Gastrocnemius medialis (tissue), 4 donors: ENCODE results near the gene CCDC183. TPM values are rescaled to one million over a fixed set of nuclear protein-coding genes. Genes with fewer than 3 reads are reported as not detected.
"Not testable (repeated sequence)": the region's sequence is repeated elsewhere in the genome, so short reads cannot be mapped to it uniquely, and the experiment has no call there.

Source experiments
- ATAC-seq, 2 donors: fragments of 150-250 bp; one replicate each; pipeline ENCODE4 v1.9.1; 2016
- DNase-seq, 2 donors: peaks; one replicate each; pipeline ENCODE4 v3.0.0-alpha.2; 2019
- H3K27ac ChIP-seq, 4 donors: fragments of 200-600 bp; sonication (generic); 1 replicate in 1 of 4; 2 replicates in 3 of 4; pipeline ENCODE4 v1.5.1; 2016 to 2018; ENCODE audit warnings: mild to moderate bottlenecking in 2 of 4, moderate library complexity in 1 of 4
- H3K27me3 ChIP-seq, 3 donors: fragments of 200-600 bp; sonication (generic) in 2 of 3; 1 replicate in 1 of 3; 2 replicates in 2 of 3; pipeline versions ENCODE4 v1.5.1 to v1.6.0; 2016 to 2019; ENCODE audit warnings: mild to moderate bottlenecking in 1 of 3, moderate library complexity in 1 of 3
- H3K36me3 ChIP-seq, 2 donors: fragments of 200-600 bp; sonication (generic) in 1 of 2; one replicate each; pipeline ENCODE4 v1.5.1; 2017 to 2018
- H3K4me1 ChIP-seq, 2 donors: fragments of 200-600 bp; sonication (generic) in 1 of 2; one replicate each; pipeline ENCODE4 v1.5.1; 2016 to 2017; ENCODE audit warnings: mild to moderate bottlenecking in 2 of 2
- H3K4me3 ChIP-seq, 4 donors: fragments of 200-600 bp; sonication (generic) in 3 of 4; 1 replicate in 1 of 4; 2 replicates in 3 of 4; pipeline ENCODE4 v1.5.1; 2016 to 2019; ENCODE audit warnings: mild to moderate bottlenecking in 2 of 4
- H3K9me3 ChIP-seq, 3 donors: fragments of 200-600 bp; sonication (generic) in 2 of 3; 1 replicate in 1 of 3; 2 replicates in 2 of 3; pipeline ENCODE4 v1.5.1; 2016 to 2019
- CTCF ChIP-seq, 5 experiments: fragments of 450-650 bp in 3 of 5; fragments of 200-600 bp in 2 of 5; sonication (generic) in 2 of 5; IDR thresholded peaks in 4 of 5; conservative IDR thresholded peaks in 1 of 5; 1 replicate in 4 of 5; 2 replicates in 1 of 5; pipeline ENCODE4 v1.5.1; 2016 to 2019; ENCODE audit warnings: antibody characterized with exemption in 5 of 5, mild to moderate bottlenecking in 3 of 5, moderate library complexity in 3 of 5
- POLR2A ChIP-seq, 2 donors: fragments of 450-650 bp; IDR thresholded peaks; one replicate each; pipeline ENCODE4 v1.6.1; 2017; ENCODE audit warnings: antibody characterized with exemption in 2 of 2, mild to moderate bottlenecking in 2 of 2, moderate library complexity in 2 of 2
- in situ Hi-C, 4 donors: fragments of 200-750 bp; cut with MboI; loops; one replicate each; pipeline versions ENCODE4 v1.15.0 to v1.8.0; 2017; ENCODE audit warnings: low sequenced_read_pairs in 4 of 4
- intact Hi-C: fragments of 100-400 bp; cut with DNase I; formaldehyde crosslinking; loops from one replicate; pipeline ENCODE4 v1.15.1; 2023; ENCODE audit warnings: low total_unique reads
- total RNA-seq, 4 donors: library from RNA; depleted of rRNA; stranded (reverse); fragments of >200 nt; gene quantifications; one replicate each; pipeline versions ENCODE4 v1.1.0 to v1.2.3, GENCODE V29; 2016

The CCDC183 gene
- total RNA-seq, 4 donors from 2014 or later: 0.31 TPM; not detected in 3

GRCh38 chr9:136798708-136799078 lies 2.6 kb downstream of the CCDC183 start:
- peaks cover 13 to 15% of the 10 kb centered on the region in 2 donors for H3K4me1 ChIP-seq
- no peak overlapping the region for H3K4me3 ChIP-seq
- no peak overlapping the region for H3K27ac ChIP-seq
- in situ Hi-C loops: loop anchor here in 1 of 4 donors (25.0 kb wide), 1 partner anchor 139 kb away; the partner anchor contains the start of genes C8G and FBXW5
- no peaks in the 10 kb centered on the region for H3K36me3 ChIP-seq
- H3K27me3 ChIP-seq: peaks cover 43 to 58% (median 45%) of the 10 kb centered on the region in 3 donors
- TF ChIP-seq CTCF (IDR thresholded peaks at IDR 0.05 in 4 of 5, conservative IDR thresholded peaks at IDR 0.05 in 1 of 5) (no peak), POLR2A (IDR thresholded peaks at IDR 0.05) (no peak)
- intact Hi-C loops: no loop called here
- no peaks in the 10 kb centered on the region for H3K9me3 ChIP-seq
- ATAC-seq: no peak
- DNase-seq: no peak

DNA sequence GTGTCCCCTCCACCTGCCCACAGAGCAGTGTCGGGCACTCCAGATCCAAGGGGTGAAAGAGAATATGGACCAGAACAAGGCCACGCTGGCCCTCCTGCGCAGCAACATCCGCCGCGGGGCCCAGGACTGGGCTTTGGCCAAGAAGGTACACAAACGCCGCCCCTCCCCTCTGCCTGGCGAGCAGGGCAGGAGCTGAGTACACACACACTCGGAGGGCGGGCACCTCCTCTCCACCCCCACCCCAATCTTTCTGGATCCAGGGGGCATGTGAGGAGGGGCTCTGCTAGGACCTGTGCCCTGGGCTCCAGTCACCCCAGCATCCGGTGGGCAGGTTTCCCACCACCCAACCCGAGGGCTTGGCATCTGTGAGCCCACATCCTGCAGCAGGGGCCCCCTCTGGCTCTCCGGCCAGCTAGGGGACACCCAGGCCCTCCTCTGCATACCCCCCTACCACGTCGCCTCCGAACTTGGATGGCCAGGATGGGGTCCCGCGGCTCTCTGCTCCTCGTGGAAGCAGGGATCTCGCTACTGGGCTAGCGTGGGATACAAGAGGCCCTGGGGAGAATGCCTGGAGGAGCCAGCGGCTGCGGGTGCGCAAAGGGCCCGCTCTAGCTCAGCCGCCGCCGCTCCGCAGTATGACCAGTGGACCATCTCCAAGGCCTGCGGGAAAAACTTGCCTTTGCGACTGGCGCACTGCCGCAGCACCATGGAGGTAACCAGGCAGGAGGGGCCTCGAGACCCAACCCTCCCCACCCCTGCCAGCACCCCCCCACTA lies 3.1 kb downstream of the CCDC183 start:
- intact Hi-C loops (no loop called here), in situ Hi-C loops (loop anchor here in 1 of 4 donors (25.0 kb wide), 1 partner anchor 138 kb away; the partner anchor contains the start of genes C8G and FBXW5)
- TF ChIP-seq POLR2A (IDR thresholded peaks at IDR 0.05): no peak
- no peak for TF ChIP-seq CTCF (IDR thresholded peaks at IDR 0.05 in 4 of 5, conservative IDR thresholded peaks at IDR 0.05 in 1 of 5)
- Histone ChIP-seq H3K27ac (no peak overlapping the region), H3K9me3 (no peaks in the 10 kb centered on the region), H3K4me3 (peak overlapping the region in 3 of 4 donors; percentile 23 to 42 (median 38)), H3K4me1 (peaks cover 13 to 15% of the 10 kb centered on the region in 2 donors), H3K36me3 (no peaks in the 10 kb centered on the region), H3K27me3 (peaks cover 43 to 58% (median 45%) of the 10 kb centered on the region in 3 donors)
- no peak for DNase-seq
- no peak for ATAC-seq

DNA sequence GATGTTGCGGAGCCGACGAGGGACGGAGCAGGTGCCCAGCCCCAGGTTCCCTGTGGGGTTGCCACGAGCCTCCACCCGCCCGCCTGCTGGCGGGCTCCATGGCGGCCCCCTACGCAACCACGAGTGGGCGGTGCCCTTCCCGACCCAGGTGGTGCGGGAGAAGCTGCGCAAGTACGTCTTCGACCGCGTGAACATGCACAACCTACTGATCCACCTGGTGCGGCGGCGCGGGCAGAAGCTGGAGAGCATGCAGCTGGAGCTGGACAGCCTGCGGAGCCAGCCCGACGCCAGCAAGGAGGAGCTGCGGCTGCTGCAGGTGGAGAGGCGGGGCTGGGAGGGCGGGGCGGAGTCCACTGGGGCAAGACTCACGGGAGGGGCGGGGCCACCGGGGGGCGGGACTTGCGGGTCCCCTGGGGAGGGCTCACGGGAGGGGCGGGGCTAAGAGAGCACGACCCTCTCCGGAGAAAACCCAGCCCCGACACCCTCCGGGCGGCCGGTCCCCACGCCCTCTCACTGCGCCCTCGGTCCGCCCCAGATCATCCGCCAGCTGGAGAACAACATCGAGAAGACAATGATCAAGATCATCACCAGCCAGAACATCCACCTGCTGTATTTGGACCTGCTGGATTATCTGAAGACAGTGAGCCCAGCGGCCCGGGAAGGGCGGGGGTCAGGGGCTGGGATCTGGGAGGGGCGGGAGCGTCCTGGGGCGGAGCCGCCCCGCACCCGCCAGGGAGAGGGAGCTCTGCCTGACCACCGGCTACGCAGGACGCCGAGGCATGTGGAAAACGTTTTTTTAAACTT lies 3.9 kb downstream of the CCDC183 start:
- peak; percentile 43 to 68 for ATAC-seq
- Histone ChIP-seq H3K27me3 (peaks cover 43 to 58% (median 45%) of the 10 kb centered on the region in 3 donors), H3K36me3 (no peaks in the 10 kb centered on the region), H3K4me3 (peak overlapping the region; percentile 23 to 42 (median 37)), H3K9me3 (no peaks in the 10 kb centered on the region), H3K27ac (no peak overlapping the region), H3K4me1 (peaks cover 13 to 15% of the 10 kb centered on the region in 2 donors)
- intact Hi-C loops (no loop called here), in situ Hi-C loops (loop anchor here in 1 of 4 donors (25.0 kb wide), 1 partner anchor 137 kb away; the partner anchor contains the start of genes C8G and FBXW5)
- TF ChIP-seq POLR2A (IDR thresholded peaks at IDR 0.05): no peak
- no peak for TF ChIP-seq CTCF (IDR thresholded peaks at IDR 0.05 in 4 of 5, conservative IDR thresholded peaks at IDR 0.05 in 1 of 5)
- DNase-seq: peak; percentile 41 to 61

- Histone ChIP-seq H3K36me3 (no peaks in the 10 kb centered on the region), H3K27me3 (peaks cover 42 to 52% (median 43%) of the 10 kb centered on the region in 3 donors), H3K4me1 (peaks cover 24 to 25% of the 10 kb centered on the region in 2 donors), H3K27ac (no peak overlapping the region), H3K9me3 (no peaks in the 10 kb centered on the region), H3K4me3 (no peak overlapping the region)
- in situ Hi-C loops (no loop called here), intact Hi-C loops (no loop called here)
- TF ChIP-seq CTCF (IDR thresholded peaks at IDR 0.05 in 4 of 5, conservative IDR thresholded peaks at IDR 0.05 in 1 of 5) (no peak), POLR2A (IDR thresholded peaks at IDR 0.05) (no peak)
- no peak for ATAC-seq
- DNase-seq: no peak
Observed at GRCh38 chr9:136802321-136802720, 6.2 kb downstream of the CCDC183 start.

DNA sequence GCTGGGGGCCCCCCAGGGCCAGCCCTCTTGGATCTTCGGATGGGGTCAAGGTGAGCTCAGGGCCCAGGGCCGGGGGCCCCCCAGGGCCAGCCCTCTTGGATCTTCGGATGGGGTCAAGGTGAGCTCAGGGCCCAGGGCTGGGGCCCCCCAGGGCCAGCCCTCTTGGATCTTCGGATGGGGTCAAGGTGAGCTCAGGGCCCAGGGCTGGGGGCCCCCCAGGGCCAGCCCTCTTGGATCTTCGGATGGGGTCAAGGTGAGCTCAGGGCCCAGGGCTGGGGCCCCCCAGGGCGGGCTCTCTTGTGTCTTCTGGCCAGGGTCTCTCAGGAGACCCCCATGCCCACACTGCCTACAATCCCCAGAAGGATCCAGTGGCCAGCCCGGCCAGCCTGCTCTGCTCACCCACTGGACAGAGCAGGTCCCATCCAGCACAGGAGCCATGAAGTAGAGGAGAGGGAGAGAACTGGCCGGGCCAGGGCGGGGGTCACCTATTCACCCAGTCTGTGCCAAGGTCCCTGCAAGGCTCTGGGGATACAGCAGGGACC lies 6.9 kb downstream of the CCDC183 start:
- not testable (repeated sequence) for DNase-seq

More for the DNA sequence above, 6.9 kb downstream of the CCDC183 start:
- H3K4me3 ChIP-seq, H3K27ac ChIP-seq, H3K36me3 ChIP-seq, ATAC-seq, H3K9me3 ChIP-seq, in situ Hi-C loops, intact Hi-C loops: not testable (repeated sequence)
- Histone ChIP-seq H3K27me3 (peaks cover 34 to 44% (median 37%) of the 10 kb centered on the region in 3 donors), H3K4me1 (peaks cover 24 to 25% of the 10 kb centered on the region in 2 donors)
